Liver (tissue), 9 donors: ENCODE measurements around the gene HSP90B1. TPM values are rescaled to one million over a fixed set of nuclear protein-coding genes. Genes with fewer than 3 reads are reported as not detected.

Experiments used
- DNase-seq: peaks from one replicate; pipeline ENCODE4 v3.0.0-alpha.2; 2017; ENCODE audit warnings: low spot score
- H3K27ac ChIP-seq, 2 donors: one replicate each; pipeline ENCODE4 v1.7.0; 2013; ENCODE audit warnings: inconsistent platforms in 2 of 2, low read length in 2 of 2, control low read depth in 1 of 2, low read depth in 1 of 2, mild to moderate bottlenecking in 1 of 2
- H3K27me3 ChIP-seq, 4 donors: one replicate each; pipeline versions ENCODE4 v1.6.1 to v1.7.0; 2013; ENCODE audit warnings: low read length in 3 of 4, inconsistent platforms in 1 of 4, mild to moderate bottlenecking in 1 of 4, moderate library complexity in 1 of 4; ENCODE audit not compliant: control insufficient read depth in 4 of 4, insufficient read depth in 4 of 4
- H3K36me3 ChIP-seq, 4 donors: one replicate each; pipeline versions ENCODE4 v1.6.1 to v1.7.0; 2013; ENCODE audit warnings: low read length in 3 of 4, mild to moderate bottlenecking in 3 of 4, low read depth in 1 of 4, moderate library complexity in 1 of 4; ENCODE audit not compliant: control insufficient read depth in 4 of 4, insufficient read depth in 3 of 4
- H3K4me1 ChIP-seq, 4 donors: one replicate each; pipeline versions ENCODE4 v1.6.1 to v1.7.0; 2013; ENCODE audit warnings: low read length in 3 of 4, mild to moderate bottlenecking in 3 of 4, moderate library complexity in 1 of 4; ENCODE audit not compliant: control insufficient read depth in 4 of 4, insufficient read depth in 4 of 4
- H3K4me3 ChIP-seq, 3 donors: one replicate each; pipeline versions ENCODE4 v1.6.1 to v1.7.0; 2013; ENCODE audit warnings: low read length in 3 of 3, control low read depth in 1 of 3, low read depth in 1 of 3, mild to moderate bottlenecking in 1 of 3
- H3K9ac ChIP-seq, 2 donors: one replicate each; pipeline ENCODE4 v1.7.0; 2013; ENCODE audit warnings: low read length in 2 of 2, mild to moderate bottlenecking in 2 of 2, moderate library complexity in 2 of 2, control low read depth in 1 of 2, low read depth in 1 of 2
- H3K9me3 ChIP-seq, 4 donors: one replicate each; pipeline versions ENCODE4 v1.6.1 to v1.7.0; 2013; ENCODE audit warnings: low read length in 3 of 4; ENCODE audit not compliant: control insufficient read depth in 4 of 4
- EGR1 ChIP-seq, 2 donors: IDR thresholded peaks; 2 replicates each; pipeline ENCODE4 v1.6.1; 2016 to 2018; ENCODE audit warnings: antibody characterized with exemption in 2 of 2, low read depth in 2 of 2
- FOXA1 ChIP-seq: IDR thresholded peaks from 2 replicates; pipeline ENCODE4 v1.6.1; 2016; ENCODE audit warnings: antibody characterized with exemption
- FOXA2 ChIP-seq: IDR thresholded peaks from 2 replicates; pipeline ENCODE4 v1.6.1; 2016; ENCODE audit warnings: antibody characterized with exemption
- GABPA ChIP-seq, 2 donors: IDR thresholded peaks in 1 of 2; conservative IDR thresholded peaks in 1 of 2; 2 replicates each; pipeline ENCODE4 v1.6.1; 2016; ENCODE audit warnings: antibody characterized with exemption in 2 of 2, mild to moderate bottlenecking in 1 of 2, moderate library complexity in 1 of 2
- HNF4A ChIP-seq, 2 donors: conservative IDR thresholded peaks; 2 replicates each; pipeline ENCODE4 v1.6.1; 2016; ENCODE audit warnings: antibody characterized with exemption in 2 of 2, mild to moderate bottlenecking in 2 of 2
- HNF4G ChIP-seq: IDR thresholded peaks from 2 replicates; pipeline ENCODE4 v1.6.1; 2016; ENCODE audit warnings: antibody characterized with exemption
- JUND ChIP-seq, 2 donors: IDR thresholded peaks; 2 replicates each; pipeline ENCODE4 v1.6.1; 2016; ENCODE audit warnings: antibody characterized with exemption in 2 of 2
- MAX ChIP-seq: IDR thresholded peaks from 2 replicates; pipeline ENCODE4 v1.6.1; 2016; ENCODE audit warnings: antibody characterized with exemption
- NR2F2 ChIP-seq: IDR thresholded peaks from 2 replicates; pipeline ENCODE4 v1.6.1; 2016; ENCODE audit warnings: antibody characterized with exemption
- RAD21 ChIP-seq, 2 donors: IDR thresholded peaks; 2 replicates each; pipeline ENCODE4 v1.6.1; 2016; ENCODE audit warnings: antibody characterized with exemption in 2 of 2, mild to moderate bottlenecking in 2 of 2
- RXRA ChIP-seq, 2 donors: IDR thresholded peaks; 2 replicates each; pipeline ENCODE4 v1.6.1; 2017 to 2018; ENCODE audit warnings: antibody characterized with exemption in 2 of 2, mild to moderate bottlenecking in 1 of 2
- SP1 ChIP-seq: IDR thresholded peaks from 2 replicates; pipeline ENCODE4 v1.6.1; 2018; ENCODE audit warnings: antibody characterized with exemption, mild to moderate bottlenecking
- TAF1 ChIP-seq: conservative IDR thresholded peaks from 2 replicates; pipeline ENCODE4 v1.6.1; 2016; ENCODE audit warnings: antibody characterized with exemption, mild to moderate bottlenecking
- YY1 ChIP-seq: IDR thresholded peaks from 2 replicates; pipeline ENCODE4 v1.6.1; 2016; ENCODE audit warnings: antibody characterized with exemption, mild to moderate bottlenecking
- ZBTB33 ChIP-seq: IDR thresholded peaks from 2 replicates; pipeline ENCODE4 v1.6.1; 2016; ENCODE audit warnings: antibody characterized with exemption
- WGBS: extraction: QIAGEN DNeasy Blood & Tissue Kit; methylation state at CpG from one replicate; pipeline ENCODE4 v1.1.7; 2013; 5-methylcytosine and 5-hydroxymethylcytosine counted together
- polyA plus RNA-seq, 2 donors: library from polyadenylated mRNA; stranded (reverse) in 1 of 2; unstranded in 1 of 2; fragments of 200-250 nt in 1 of 2; fragments of >200 nt in 1 of 2; fragmentation: Nextera tagmentation in 1 of 2; extraction: Ambion mirVana in 1 of 2; gene quantifications; one replicate each; pipeline versions ENCODE4 v1.2.1 to v1.2.3, GENCODE V29; 2013 to 2015
- total RNA-seq, 2 donors: library from RNA; depleted of rRNA; stranded (reverse); fragments of >200 nt; gene quantifications; one replicate each; pipeline ENCODE4 v1.2.3, GENCODE V29; 2014
- TF ChIP-seq, protein P1 (sequence below): IDR thresholded peaks from 2 replicates; pipeline ENCODE4 v1.6.1; 2016; ENCODE audit warnings: antibody characterized with exemption, mild to moderate bottlenecking
- TF ChIP-seq, protein P2 (sequence below): IDR thresholded peaks from 2 replicates; pipeline ENCODE4 v1.6.1; 2016; ENCODE audit warnings: antibody characterized with exemption
- TF ChIP-seq, protein P3 (sequence below): fragments of 150-350 bp; IDR thresholded peaks from 2 replicates; pipeline ENCODE4 v1.5.1; 2017; ENCODE audit warnings: improper control_type of control experiment, low read depth, low read length; ENCODE audit not compliant: missing input control
- donor health status: healthy.
- donor health status: healthy.
- donor health status: healthy.
- donor health status: healthy.
- donor health status: healthy.

Gene HSP90B1
- total and polyA plus RNA-seq, 4 donors = 296 to 854 (median 579) TPM

DNA sequence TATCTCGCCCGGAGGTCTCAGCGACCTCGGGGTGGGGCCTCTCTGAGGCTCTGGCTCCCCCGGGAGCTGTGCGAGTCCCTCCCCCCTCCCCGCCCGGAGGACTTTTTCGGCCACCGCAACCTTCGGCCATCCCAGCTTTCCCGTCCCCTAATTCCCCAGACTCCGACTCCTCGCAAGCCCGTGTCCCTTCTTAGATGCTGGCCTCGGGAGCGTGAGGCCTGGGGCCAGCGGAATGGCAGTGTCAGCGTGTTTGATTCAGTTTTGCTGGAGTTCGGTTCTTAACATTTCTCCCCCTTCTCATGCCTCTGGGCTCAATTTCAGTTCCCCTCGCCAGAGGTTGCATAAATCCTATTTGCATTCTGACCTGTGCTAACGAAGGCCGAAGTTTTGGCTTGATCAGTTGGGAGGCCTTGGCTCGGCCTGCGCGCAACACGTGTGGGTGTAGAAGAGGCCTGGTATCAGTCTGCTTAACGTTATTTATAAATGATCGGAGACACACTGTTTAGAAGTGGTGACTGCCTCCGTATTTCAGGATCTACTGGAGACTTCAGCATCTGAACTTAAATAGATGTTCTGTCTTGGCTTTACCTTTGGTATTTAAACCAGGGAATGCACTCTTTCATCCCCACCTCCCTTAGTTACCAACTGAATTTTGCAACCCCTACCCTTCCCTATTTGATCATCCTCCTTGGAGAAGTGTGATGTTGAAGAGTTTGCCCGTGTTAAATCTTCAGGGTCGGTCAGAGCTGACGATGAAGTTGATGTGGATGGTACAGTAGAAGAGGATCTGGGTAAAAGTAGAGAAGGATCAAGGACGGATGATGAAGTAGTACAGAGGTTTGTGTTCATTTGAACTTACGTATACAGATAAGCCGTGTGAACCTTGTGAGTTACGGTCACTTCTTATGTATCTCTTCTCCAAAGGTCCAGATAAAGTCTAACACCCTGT, 851 bp downstream of the HSP90B1 start:
- Histone ChIP-seq H3K36me3 (peaks cover 4 to 35% (median 33%) of the 10 kb centered on the region in 4 donors), H3K27me3 (no peaks in the 10 kb centered on the region), H3K4me3 (peak overlapping the region; percentile 82 to 93 (median 85)), H3K27ac (peak overlapping the region; percentile 87 to 92), H3K9me3 (no peaks in the 10 kb centered on the region), H3K9ac (peak overlapping the region; percentile 87 to 96), H3K4me1 (peaks cover 3 to 54% (median 36%) of the 10 kb centered on the region in 4 donors)
- peak; percentile 41 for DNase-seq
- WGBS = under 1% methylated on average over 37 of the region's 37 CpGs
- TF ChIP-seq RXRA (IDR thresholded peaks at IDR 0.05) (peak; percentile 24 to 30), FOXA2 (no peak), ZBTB33 (no peak), TAF1 (no peak), HNF4A (conservative IDR thresholded peaks at IDR 0.05) (peak in 1 of 2 donors; percentile 41), YY1 (no peak), NR2F2 (peak; percentile 18), GABPA (IDR thresholded peaks at IDR 0.05 in 1 of 2, conservative IDR thresholded peaks at IDR 0.05 in 1 of 2) (no peak), SP1 (peak; percentile 22), EGR1 (IDR thresholded peaks at IDR 0.05; ENCODE audit: low read depth in 2 of 2) (no peak), RAD21 (IDR thresholded peaks at IDR 0.05) (peak in 1 of 2 donors; percentile 23), HNF4G (no peak), FOXA1 (peak; percentile 21), MAX (peak; percentile 83), JUND (IDR thresholded peaks at IDR 0.05) (no peak)
- TF ChIP-seq, protein P1, sequence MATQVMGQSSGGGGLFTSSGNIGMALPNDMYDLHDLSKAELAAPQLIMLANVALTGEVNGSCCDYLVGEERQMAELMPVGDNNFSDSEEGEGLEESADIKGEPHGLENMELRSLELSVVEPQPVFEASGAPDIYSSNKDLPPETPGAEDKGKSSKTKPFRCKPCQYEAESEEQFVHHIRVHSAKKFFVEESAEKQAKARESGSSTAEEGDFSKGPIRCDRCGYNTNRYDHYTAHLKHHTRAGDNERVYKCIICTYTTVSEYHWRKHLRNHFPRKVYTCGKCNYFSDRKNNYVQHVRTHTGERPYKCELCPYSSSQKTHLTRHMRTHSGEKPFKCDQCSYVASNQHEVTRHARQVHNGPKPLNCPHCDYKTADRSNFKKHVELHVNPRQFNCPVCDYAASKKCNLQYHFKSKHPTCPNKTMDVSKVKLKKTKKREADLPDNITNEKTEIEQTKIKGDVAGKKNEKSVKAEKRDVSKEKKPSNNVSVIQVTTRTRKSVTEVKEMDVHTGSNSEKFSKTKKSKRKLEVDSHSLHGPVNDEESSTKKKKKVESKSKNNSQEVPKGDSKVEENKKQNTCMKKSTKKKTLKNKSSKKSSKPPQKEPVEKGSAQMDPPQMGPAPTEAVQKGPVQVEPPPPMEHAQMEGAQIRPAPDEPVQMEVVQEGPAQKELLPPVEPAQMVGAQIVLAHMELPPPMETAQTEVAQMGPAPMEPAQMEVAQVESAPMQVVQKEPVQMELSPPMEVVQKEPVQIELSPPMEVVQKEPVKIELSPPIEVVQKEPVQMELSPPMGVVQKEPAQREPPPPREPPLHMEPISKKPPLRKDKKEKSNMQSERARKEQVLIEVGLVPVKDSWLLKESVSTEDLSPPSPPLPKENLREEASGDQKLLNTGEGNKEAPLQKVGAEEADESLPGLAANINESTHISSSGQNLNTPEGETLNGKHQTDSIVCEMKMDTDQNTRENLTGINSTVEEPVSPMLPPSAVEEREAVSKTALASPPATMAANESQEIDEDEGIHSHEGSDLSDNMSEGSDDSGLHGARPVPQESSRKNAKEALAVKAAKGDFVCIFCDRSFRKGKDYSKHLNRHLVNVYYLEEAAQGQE = no peak
- TF ChIP-seq, protein P2, sequence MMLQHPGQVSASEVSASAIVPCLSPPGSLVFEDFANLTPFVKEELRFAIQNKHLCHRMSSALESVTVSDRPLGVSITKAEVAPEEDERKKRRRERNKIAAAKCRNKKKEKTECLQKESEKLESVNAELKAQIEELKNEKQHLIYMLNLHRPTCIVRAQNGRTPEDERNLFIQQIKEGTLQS = no peak
- TF ChIP-seq, protein P3, sequence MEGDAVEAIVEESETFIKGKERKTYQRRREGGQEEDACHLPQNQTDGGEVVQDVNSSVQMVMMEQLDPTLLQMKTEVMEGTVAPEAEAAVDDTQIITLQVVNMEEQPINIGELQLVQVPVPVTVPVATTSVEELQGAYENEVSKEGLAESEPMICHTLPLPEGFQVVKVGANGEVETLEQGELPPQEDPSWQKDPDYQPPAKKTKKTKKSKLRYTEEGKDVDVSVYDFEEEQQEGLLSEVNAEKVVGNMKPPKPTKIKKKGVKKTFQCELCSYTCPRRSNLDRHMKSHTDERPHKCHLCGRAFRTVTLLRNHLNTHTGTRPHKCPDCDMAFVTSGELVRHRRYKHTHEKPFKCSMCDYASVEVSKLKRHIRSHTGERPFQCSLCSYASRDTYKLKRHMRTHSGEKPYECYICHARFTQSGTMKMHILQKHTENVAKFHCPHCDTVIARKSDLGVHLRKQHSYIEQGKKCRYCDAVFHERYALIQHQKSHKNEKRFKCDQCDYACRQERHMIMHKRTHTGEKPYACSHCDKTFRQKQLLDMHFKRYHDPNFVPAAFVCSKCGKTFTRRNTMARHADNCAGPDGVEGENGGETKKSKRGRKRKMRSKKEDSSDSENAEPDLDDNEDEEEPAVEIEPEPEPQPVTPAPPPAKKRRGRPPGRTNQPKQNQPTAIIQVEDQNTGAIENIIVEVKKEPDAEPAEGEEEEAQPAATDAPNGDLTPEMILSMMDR = no peak
